ENCODE measurements around the gene DEFB118.
"Not testable (repeated sequence)": the region's sequence is repeated elsewhere in the genome, so short reads cannot be mapped to it uniquely, and the experiment has no call there.

DNA sequence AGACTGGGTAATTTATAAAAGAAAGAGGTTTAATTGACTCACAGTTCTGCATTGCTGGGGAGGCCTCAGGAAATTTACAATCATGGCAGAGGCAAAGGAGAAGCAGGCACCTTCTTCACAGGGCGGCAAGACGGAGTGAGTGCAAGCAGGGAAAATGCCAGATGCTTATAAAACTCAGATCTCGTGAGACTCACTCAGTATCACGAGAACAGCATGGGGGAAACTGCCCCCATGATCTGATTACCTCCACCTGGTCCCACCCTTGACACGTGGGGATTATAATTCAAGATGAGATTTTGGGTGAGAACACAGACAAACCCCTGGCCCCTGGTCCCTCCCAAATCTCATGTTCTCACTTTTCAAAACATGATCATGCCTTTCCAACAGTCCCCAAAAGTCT, 4.1 kb upstream of the DEFB118 start:
- TF ChIP-seq, protein P1, sequence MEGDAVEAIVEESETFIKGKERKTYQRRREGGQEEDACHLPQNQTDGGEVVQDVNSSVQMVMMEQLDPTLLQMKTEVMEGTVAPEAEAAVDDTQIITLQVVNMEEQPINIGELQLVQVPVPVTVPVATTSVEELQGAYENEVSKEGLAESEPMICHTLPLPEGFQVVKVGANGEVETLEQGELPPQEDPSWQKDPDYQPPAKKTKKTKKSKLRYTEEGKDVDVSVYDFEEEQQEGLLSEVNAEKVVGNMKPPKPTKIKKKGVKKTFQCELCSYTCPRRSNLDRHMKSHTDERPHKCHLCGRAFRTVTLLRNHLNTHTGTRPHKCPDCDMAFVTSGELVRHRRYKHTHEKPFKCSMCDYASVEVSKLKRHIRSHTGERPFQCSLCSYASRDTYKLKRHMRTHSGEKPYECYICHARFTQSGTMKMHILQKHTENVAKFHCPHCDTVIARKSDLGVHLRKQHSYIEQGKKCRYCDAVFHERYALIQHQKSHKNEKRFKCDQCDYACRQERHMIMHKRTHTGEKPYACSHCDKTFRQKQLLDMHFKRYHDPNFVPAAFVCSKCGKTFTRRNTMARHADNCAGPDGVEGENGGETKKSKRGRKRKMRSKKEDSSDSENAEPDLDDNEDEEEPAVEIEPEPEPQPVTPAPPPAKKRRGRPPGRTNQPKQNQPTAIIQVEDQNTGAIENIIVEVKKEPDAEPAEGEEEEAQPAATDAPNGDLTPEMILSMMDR (IDR thresholded peaks at IDR 0.05), result not testable (repeated sequence)
- TF ChIP-seq POLR2A (IDR thresholded peaks at IDR 0.05); POLR2AphosphoS5 (IDR thresholded peaks at IDR 0.05; ENCODE audit: insufficient read depth in 1 of 2, low read depth in 1 of 2): not testable (repeated sequence)

Data from vagina (tissue), 2 donors.